GM21360 (cell line): ENCODE data around the gene ZNF256.

Experiments used
- ATAC-seq: cut with Tn5 transposase; IDR thresholded peaks from one replicate; pipeline ENCODE4 v1.9.1; 2021; ENCODE audit warnings: mild to moderate bottlenecking, moderate library complexity; ENCODE audit not compliant: unreplicated experiment

Gene ZNF256

DNA sequence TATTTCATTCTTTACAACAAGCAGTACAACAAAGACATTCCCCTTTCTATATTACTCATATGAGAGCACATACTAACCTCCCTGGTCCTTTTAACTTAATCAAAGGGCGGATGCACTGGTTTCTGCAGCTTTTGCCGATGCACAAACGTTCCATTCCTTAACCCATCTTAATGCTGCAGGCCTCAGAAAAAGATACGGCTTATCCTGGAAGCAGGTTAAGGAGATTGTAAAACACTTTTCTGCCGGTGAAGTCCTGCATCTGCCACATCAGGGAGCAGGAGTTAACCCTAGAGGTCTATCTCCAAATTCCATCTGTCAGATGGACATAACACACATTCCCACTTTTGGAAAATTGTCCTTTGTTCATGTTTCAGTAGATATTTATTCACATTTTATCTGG lies 47.2 kb downstream of the ZNF256 start:
- no peak for ATAC-seq
